Type B pancreatic cell (in vitro differentiated cells): Measurements from ENCODE around the gene NUB1. TPM values are rescaled to one million over a fixed set of nuclear protein-coding genes. Genes with fewer than 3 reads are reported as not detected.
A peak's percentile ranks its signal among the peaks of the same experiment; 100 is the strongest.

Source experiments
- DNase-seq: peaks from one replicate; pipeline ENCODE4 v3.0.0; 2021; ENCODE audit warnings: mixed read lengths; ENCODE audit not compliant: unreplicated experiment; ENCODE audit errors: extremely low spot score
- H3K27ac Mint-ChIP-seq: 2 replicates; pipeline ENCODE4 v1.8.0; 2021; ENCODE audit warnings: mild to moderate bottlenecking, mixed read lengths
- H3K27me3 Mint-ChIP-seq: 2 replicates; pipeline ENCODE4 v1.8.0; 2021; ENCODE audit warnings: mixed read lengths
- H3K36me3 Mint-ChIP-seq: 2 replicates; pipeline ENCODE4 v1.8.0; 2021; ENCODE audit warnings: mixed read lengths
- H3K4me1 Mint-ChIP-seq: one replicate; pipeline ENCODE4 v1.8.0; 2021; ENCODE audit warnings: mixed read lengths; ENCODE audit not compliant: unreplicated experiment
- H3K4me3 Mint-ChIP-seq: 2 replicates; pipeline ENCODE4 v1.8.0; 2021; ENCODE audit warnings: mild to moderate bottlenecking, mixed read lengths
- H3K9me3 Mint-ChIP-seq: 2 replicates; pipeline ENCODE4 v1.8.0; 2021; ENCODE audit warnings: mixed read lengths
- total RNA-seq: library from RNA; stranded (reverse); gene quantifications from 2 replicates; pipeline ENCODE4 v1.2.1, GENCODE V29; 2021; ENCODE audit warnings: low replicate concordance
- TF ChIP-seq, protein P1 (sequence below): fragments of 200-600 bp; sonication (generic); conservative IDR thresholded peaks from 2 replicates; pipeline ENCODE4 v1.5.0; 2021; ENCODE audit warnings: antibody characterized with exemption, mild to moderate bottlenecking

Gene NUB1
- total RNA-seq, 1 donor from 2014 or later: 54.3 TPM

- peak; percentile 89 for DNase-seq
- Mint-ChIP-seq H3K4me3 (no peak overlapping the region), H3K36me3 (peaks cover 18% of the 10 kb centered on the region), H3K27me3 (no peaks in the 10 kb centered on the region), H3K9me3 (no peaks in the 10 kb centered on the region), H3K27ac (peak overlapping the region; percentile 59), H3K4me1 (peaks cover 38% of the 10 kb centered on the region)
- TF ChIP-seq, protein P1, sequence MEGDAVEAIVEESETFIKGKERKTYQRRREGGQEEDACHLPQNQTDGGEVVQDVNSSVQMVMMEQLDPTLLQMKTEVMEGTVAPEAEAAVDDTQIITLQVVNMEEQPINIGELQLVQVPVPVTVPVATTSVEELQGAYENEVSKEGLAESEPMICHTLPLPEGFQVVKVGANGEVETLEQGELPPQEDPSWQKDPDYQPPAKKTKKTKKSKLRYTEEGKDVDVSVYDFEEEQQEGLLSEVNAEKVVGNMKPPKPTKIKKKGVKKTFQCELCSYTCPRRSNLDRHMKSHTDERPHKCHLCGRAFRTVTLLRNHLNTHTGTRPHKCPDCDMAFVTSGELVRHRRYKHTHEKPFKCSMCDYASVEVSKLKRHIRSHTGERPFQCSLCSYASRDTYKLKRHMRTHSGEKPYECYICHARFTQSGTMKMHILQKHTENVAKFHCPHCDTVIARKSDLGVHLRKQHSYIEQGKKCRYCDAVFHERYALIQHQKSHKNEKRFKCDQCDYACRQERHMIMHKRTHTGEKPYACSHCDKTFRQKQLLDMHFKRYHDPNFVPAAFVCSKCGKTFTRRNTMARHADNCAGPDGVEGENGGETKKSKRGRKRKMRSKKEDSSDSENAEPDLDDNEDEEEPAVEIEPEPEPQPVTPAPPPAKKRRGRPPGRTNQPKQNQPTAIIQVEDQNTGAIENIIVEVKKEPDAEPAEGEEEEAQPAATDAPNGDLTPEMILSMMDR: peak; percentile 97
Observed at GRCh38 chr7:151368136-151368571, 26.5 kb downstream of the NUB1 start.

- peaks cover 27% of the 10 kb centered on the region for H3K4me1 Mint-ChIP-seq
- TF ChIP-seq, protein P1: no peak
- H3K9me3 Mint-ChIP-seq: no peaks in the 10 kb centered on the region
- H3K27ac Mint-ChIP-seq: no peak overlapping the region
- no peak overlapping the region for H3K4me3 Mint-ChIP-seq
- no peak for DNase-seq
- peaks cover 12% of the 10 kb centered on the region for H3K36me3 Mint-ChIP-seq
- no peaks in the 10 kb centered on the region for H3K27me3 Mint-ChIP-seq
Observed at GRCh38 chr7:151371266-151371665, 29.7 kb downstream of the NUB1 start.

GRCh38 chr7:151372612-151373265 is 31.1 kb downstream of the NUB1 start:
- H3K4me1 Mint-ChIP-seq: peaks cover 21% of the 10 kb centered on the region
- DNase-seq: no peak
- H3K4me3 Mint-ChIP-seq: no peak overlapping the region
- TF ChIP-seq, protein P1: no peak
- H3K27ac Mint-ChIP-seq: peak overlapping the region; percentile 7
- H3K9me3 Mint-ChIP-seq: no peaks in the 10 kb centered on the region
- H3K27me3 Mint-ChIP-seq: no peaks in the 10 kb centered on the region
- H3K36me3 Mint-ChIP-seq: peaks cover 12% of the 10 kb centered on the region

DNA sequence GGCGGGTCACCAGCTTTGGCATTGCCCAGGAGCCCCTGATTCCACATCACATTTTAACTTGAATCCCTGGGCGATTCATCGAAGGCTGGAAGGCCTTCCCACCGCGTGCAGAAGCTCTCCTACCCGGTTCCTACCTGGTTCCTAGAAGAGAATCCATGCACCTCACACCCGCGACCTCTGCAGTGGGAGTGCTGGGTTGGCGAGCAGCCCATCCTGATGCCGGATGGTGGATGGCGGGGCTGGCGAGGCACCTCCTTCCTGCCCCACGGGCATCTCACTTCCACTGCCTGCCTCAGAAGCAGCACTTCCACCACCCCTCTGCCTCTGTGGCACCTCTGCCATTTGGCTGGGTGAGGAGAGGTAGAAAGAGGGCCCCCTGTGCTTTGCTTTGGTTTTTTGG is 32.0 kb downstream of the NUB1 start:
- Mint-ChIP-seq H3K27ac (no peak overlapping the region), H3K4me1 (peaks cover 13% of the 10 kb centered on the region), H3K9me3 (no peaks in the 10 kb centered on the region), H3K36me3 (peaks cover 9% of the 10 kb centered on the region), H3K4me3 (no peak overlapping the region), H3K27me3 (no peaks in the 10 kb centered on the region)
- TF ChIP-seq, protein P1: no peak
- DNase-seq: no peak

GRCh38 chr7:151374139-151374538 is 32.5 kb downstream of the NUB1 start:
- peaks cover 11% of the 10 kb centered on the region for H3K4me1 Mint-ChIP-seq
- no peak overlapping the region for H3K27ac Mint-ChIP-seq
- TF ChIP-seq, protein P1: no peak
- peaks cover 12% of the 10 kb centered on the region for H3K36me3 Mint-ChIP-seq
- peak; percentile 45 for DNase-seq
- no peaks in the 10 kb centered on the region for H3K27me3 Mint-ChIP-seq
- no peak overlapping the region for H3K4me3 Mint-ChIP-seq
- no peaks in the 10 kb centered on the region for H3K9me3 Mint-ChIP-seq
